ENCODE results near the gene YBEY. TPM values are rescaled to one million over a fixed set of nuclear protein-coding genes. Genes with fewer than 3 reads are reported as not detected.

YBEY gene
- total RNA-seq, 1 experiment from 2014 or later = 13.8 TPM

GRCh38 chr21:46317710-46318463 is 31.7 kb downstream of the YBEY start:
- Histone ChIP-seq H3K27ac (no peak overlapping the region), H2AFZ (no peak overlapping the region), H3K9me2 (ENCODE audit: insufficient read depth) (no peaks in the 10 kb centered on the region), H3F3A (ENCODE audit: insufficient read depth, low read depth) (no peaks in the 10 kb centered on the region), H3K4me1 (replicated peaks; ENCODE audit: insufficient read depth) (peaks cover 6% of the 10 kb centered on the region), H3K4me2 (no peak overlapping the region), H4K20me1 (ENCODE audit: insufficient read depth) (no peaks in the 10 kb centered on the region), H3K36me3 (ENCODE audit: low read depth) (no peaks in the 10 kb centered on the region), H3K4me3 (no peak overlapping the region), H3K27me3 (ENCODE audit: insufficient read depth, low read depth) (no peaks in the 10 kb centered on the region), H3K9me3 (ENCODE audit: insufficient read depth, low read depth) (no peaks in the 10 kb centered on the region), H3K79me2 (ENCODE audit: low read depth) (peaks cover 25% of the 10 kb centered on the region)
- ChIA-PET CTCF (no interaction called here), POLR2A (ENCODE audit: unreplicated experiment) (no interaction called here)
- TF ChIP-seq, protein P1, sequence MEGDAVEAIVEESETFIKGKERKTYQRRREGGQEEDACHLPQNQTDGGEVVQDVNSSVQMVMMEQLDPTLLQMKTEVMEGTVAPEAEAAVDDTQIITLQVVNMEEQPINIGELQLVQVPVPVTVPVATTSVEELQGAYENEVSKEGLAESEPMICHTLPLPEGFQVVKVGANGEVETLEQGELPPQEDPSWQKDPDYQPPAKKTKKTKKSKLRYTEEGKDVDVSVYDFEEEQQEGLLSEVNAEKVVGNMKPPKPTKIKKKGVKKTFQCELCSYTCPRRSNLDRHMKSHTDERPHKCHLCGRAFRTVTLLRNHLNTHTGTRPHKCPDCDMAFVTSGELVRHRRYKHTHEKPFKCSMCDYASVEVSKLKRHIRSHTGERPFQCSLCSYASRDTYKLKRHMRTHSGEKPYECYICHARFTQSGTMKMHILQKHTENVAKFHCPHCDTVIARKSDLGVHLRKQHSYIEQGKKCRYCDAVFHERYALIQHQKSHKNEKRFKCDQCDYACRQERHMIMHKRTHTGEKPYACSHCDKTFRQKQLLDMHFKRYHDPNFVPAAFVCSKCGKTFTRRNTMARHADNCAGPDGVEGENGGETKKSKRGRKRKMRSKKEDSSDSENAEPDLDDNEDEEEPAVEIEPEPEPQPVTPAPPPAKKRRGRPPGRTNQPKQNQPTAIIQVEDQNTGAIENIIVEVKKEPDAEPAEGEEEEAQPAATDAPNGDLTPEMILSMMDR (conservative IDR thresholded peaks at IDR 0.05) = no peak
- TF ChIP-seq EZH2 (IDR thresholded peaks at IDR 0.05; ENCODE audit: low read depth) = no peak
- BruUV-seq (replicated peaks) = no TSS peak
- peak; percentile 38 to 83 for DNase-seq
- intact Hi-C loops (cut with micrococcal nuclease; ENCODE audit: unreplicated experiment) = no loop called here

GRCh38 chr21:46318464-46318845 is 32.3 kb downstream of the YBEY start:
- no peaks in the 10 kb centered on the region for H4K20me1 ChIP-seq (ENCODE audit: insufficient read depth)
- no peak overlapping the region for H3K27ac ChIP-seq
- DNase-seq = no peak
- no peaks in the 10 kb centered on the region for H3K27me3 ChIP-seq (ENCODE audit: insufficient read depth, low read depth)
- TF ChIP-seq, protein P1 (conservative IDR thresholded peaks at IDR 0.05) = no peak
- TF ChIP-seq EZH2 (IDR thresholded peaks at IDR 0.05; ENCODE audit: low read depth) = no peak
- no peaks in the 10 kb centered on the region for H3F3A ChIP-seq (ENCODE audit: insufficient read depth, low read depth)
- H3K9me2 ChIP-seq (ENCODE audit: insufficient read depth) = no peaks in the 10 kb centered on the region
- no peak overlapping the region for H2AFZ ChIP-seq
- ChIA-PET POLR2A (ENCODE audit: unreplicated experiment) (no interaction called here), CTCF (interaction anchor here (0.7 kb wide), 1 partner anchor 133 kb away, joined by 3 read pairs; no protein-coding TSS in a partner anchor)
- no peak overlapping the region for H3K4me3 ChIP-seq
- H3K36me3 ChIP-seq (ENCODE audit: low read depth) = no peaks in the 10 kb centered on the region
- no peaks in the 10 kb centered on the region for H3K9me3 ChIP-seq (ENCODE audit: insufficient read depth, low read depth)
- intact Hi-C loops (cut with micrococcal nuclease; ENCODE audit: unreplicated experiment) = no loop called here
- no peak overlapping the region for H3K4me2 ChIP-seq
- peaks cover 6% of the 10 kb centered on the region for H3K4me1 ChIP-seq (replicated peaks; ENCODE audit: insufficient read depth)
- peaks cover 30% of the 10 kb centered on the region for H3K79me2 ChIP-seq (ENCODE audit: low read depth)
- no TSS peak for BruUV-seq (replicated peaks)

GRCh38 chr21:46319186-46319585 is 33.0 kb downstream of the YBEY start:
- BruUV-seq (replicated peaks) = no TSS peak
- Histone ChIP-seq H3K27ac (no peak overlapping the region), H3K9me2 (ENCODE audit: insufficient read depth) (no peaks in the 10 kb centered on the region), H3F3A (ENCODE audit: insufficient read depth, low read depth) (no peaks in the 10 kb centered on the region), H3K4me3 (no peak overlapping the region), H3K4me1 (replicated peaks; ENCODE audit: insufficient read depth) (peaks cover 6% of the 10 kb centered on the region), H3K79me2 (ENCODE audit: low read depth) (peaks cover 30% of the 10 kb centered on the region), H3K9me3 (ENCODE audit: insufficient read depth, low read depth) (no peaks in the 10 kb centered on the region), H2AFZ (no peak overlapping the region), H3K4me2 (no peak overlapping the region), H3K27me3 (ENCODE audit: insufficient read depth, low read depth) (no peaks in the 10 kb centered on the region), H4K20me1 (ENCODE audit: insufficient read depth) (no peaks in the 10 kb centered on the region), H3K36me3 (ENCODE audit: low read depth) (no peaks in the 10 kb centered on the region)
- intact Hi-C loops (cut with micrococcal nuclease; ENCODE audit: unreplicated experiment) = no loop called here
- TF ChIP-seq EZH2 (IDR thresholded peaks at IDR 0.05; ENCODE audit: low read depth) = no peak
- TF ChIP-seq, protein P1 (conservative IDR thresholded peaks at IDR 0.05) = no peak
- POLR2A ChIA-PET (ENCODE audit: unreplicated experiment) = no interaction called here
- CTCF ChIA-PET = interaction anchor here (0.6 to 0.7 kb wide), 2 partner anchors 90 to 133 kb away, joined by 3 read pairs; no protein-coding TSS in a partner anchor
- DNase-seq = no peak

Measured in PC-9 (cell line).